Lung microvascular endothelial cell (primary cell): Measurements from ENCODE around the gene HAAO. TPM values are rescaled to one million over a fixed set of nuclear protein-coding genes. Genes with fewer than 3 reads are reported as not detected.
"Not testable (repeated sequence)": the region's sequence is repeated elsewhere in the genome, so short reads cannot be mapped to it uniquely, and the experiment has no call there.

Experiments used
- DNase-seq, 2 donors: peaks; one replicate each; pipeline versions ENCODE4 v3.0.0 to v3.0.0-alpha.2; 2010; ENCODE audit warnings: low read depth in 2 of 2
- total RNA-seq: library from RNA; depleted of rRNA; stranded (reverse); fragments of >200 nt; gene quantifications from 2 replicates; pipeline ENCODE4 v1.2.1, GENCODE V29; 2014

The HAAO gene
- total RNA-seq: not detected in 2 replicates

DNA sequence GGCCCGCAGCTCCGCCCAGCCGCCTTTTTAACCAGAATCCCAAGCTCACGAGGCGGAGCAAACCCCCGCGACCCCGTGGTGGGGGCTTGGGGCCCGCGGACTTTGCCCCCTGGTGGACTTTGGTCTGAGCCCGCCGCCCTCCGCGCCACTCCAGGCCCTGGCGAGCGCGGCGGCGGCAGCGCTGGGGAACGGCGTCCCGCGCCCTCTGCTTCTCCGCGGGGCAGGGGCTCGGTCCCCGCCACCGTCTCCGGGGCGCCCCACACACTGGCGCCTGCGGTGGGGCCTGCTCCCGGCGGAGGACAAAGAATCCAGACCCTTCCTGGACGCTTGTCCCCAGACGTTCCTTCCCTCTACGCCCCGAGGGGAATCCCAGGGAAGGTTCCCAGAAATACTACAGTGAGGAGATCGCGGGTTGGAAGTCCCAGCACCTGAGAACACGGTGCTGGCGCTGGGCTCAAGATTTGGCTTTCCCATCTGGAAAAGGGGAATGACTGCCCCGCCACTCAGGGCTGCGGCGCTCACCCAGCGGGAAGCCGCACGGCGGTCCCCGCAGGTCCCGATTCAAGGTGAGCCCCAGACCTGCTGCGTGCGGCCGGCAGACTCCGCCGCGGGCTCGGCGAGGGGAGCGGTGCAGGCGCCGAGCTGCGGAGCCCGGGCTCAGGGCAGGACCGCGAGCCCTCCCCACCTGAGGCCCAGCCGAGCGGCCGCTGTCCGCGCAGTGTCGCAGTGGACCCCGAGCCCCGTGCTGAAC, at the start of gene HAAO:
HAAO (minus strand) TSS at position 1 of the 751 bp plus-strand sequence. CDS start 47 bp downstream, outside the sequence.
- no peak for DNase-seq

DNA sequence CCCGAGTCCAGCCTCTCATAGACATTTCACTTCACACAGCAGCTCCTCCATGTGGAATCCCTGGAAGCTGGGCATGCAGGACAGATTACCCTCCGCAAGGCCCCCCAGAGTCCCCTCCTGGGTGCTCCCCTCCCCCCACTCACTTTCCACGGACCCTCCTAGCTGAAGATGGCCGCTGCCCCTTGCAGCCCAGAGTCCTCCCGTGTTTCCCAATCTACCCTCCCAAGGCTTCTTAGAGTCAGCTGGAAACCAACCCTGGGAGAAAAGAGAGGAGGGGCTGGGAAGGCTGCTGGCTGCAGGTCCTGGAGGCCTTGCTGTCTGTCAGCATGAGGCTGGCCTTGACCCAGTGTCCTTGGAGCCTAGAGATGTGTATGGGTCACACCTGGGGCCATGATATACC, 49.0 kb upstream of the HAAO start:
- DNase-seq: no peak

- DNase-seq: no peak
Observed at GRCh38 chr2:42840760-42841159, 48.4 kb upstream of the HAAO start.

DNA sequence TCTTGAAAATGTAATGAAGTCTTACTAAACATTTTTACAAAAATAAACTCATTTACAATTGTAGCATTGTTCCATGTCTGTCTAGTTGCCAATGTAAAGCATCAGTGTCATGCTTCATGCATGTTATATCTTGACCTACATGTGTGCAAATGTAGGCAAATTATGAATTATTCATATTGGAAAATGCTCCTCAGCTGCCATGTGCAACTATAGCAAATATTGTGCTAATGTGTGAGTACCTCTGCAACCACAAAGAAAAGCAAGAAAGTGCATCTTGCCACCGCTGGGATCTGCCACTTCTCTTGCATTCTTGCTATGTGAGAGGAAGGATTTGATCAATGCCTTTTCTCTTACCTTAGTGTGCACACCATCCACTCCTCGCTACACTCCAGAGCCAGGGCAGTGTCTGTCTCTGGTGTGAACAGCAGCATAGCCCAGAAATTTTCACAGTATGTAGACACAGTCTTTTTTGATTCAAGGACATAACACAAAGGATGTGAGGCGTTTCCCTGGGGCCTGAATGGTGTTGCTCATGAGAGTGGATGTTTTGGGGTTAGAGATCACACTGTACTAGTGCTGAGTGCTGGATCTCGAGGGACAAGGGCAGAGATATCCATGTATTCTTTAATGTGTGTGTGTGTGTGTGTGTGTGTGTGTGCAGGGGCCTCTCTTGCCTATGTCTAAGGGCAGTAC, 47.6 kb upstream of the HAAO start:
- no peak for DNase-seq

DNA sequence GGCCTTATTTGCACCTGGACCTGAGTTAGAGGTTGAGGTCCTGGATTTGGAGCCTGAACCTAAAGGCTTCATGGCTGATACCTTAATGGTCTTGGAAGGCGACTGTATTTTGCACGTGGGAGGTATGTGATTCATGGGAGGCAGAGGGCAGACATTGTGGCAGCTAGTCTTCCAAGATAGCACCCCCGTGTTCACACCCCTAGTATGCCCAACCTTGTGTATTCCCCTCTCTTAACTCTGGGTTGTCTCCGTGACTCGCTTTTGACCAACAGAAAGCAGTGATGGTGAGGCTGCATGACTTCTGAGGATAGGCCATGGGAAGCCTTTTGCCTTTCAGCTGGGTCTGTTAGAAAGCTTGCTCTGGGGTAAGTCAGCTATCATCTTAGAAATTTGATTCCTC, 45.8 kb upstream of the HAAO start:
- DNase-seq: no peak

DNA sequence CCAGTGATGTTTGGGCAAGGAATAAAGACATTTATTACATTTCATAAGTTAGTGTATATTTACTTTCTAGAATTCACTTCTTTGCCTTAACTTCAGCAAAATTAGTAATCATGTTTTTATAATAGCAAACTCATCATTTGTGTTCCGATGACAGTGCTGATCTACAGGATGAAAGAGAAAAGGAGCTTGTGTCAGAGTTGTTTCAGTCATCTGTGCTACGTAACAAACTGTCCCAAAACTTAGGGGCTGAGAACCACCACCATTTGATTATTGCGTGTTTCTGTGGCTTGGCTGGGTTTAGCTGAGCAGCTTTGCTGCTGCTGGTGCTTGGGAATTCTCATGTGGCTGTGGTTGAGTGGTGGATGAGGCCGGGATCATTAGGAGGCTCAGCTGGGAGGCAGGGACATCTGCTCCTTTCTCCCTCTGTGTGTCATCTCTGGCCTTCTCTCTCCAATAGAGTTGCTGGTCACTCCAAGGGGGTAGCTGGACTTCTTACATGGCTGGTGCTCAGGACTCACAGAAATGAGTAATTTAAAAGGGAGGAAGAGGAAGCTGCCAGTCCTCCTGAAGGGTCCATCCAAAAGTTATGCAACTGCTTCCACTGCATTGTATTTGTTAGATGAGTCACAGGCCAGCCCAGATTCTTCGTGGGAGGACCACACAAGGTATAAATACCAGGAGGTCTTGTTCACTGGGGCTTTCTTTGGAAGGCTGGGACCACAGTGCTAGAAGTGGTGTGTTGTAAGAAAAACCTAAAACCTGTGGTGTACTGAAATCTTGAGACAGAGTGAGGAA, 43.4 kb upstream of the HAAO start:
- DNase-seq: peak; percentile 42 to 92

DNA sequence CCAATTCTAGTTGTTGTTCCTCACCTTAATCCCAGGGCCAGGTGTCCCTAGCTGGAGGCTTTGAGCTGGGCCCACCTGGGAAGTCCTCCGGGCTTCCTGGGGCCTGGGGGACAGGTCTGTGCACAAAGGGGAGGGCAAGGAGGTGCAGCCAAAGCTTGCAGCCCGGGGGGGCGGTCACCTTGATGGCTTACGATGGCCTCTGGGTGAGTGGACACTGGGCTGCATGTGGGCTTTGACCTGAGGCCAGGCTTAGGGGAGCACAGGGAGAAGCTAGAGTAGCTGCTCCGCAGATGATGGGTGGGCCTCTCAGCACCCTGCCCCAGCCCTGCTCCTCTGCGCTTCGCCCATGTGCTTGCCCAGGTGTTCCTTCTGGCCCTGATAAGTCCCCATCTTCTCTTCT, 41.8 kb upstream of the HAAO start:
- DNase-seq: no peak

DNA sequence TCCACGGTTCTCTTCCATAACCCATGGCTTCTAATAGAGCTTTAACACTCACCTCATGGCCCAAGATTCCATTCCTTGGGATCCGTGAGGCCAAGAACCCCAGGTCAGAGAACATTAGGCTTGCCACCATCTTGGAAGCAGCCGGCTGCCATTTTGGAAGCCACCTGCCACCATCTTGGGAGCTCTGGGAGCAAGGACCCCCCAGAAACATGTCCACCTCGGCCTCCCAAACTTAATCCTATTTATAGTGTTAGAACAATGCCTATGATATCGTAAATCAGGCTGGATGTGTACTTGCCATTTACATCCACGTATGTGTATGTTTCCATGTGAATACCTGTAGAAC, 39.9 kb upstream of the HAAO start:
- DNase-seq: no peak

DNA sequence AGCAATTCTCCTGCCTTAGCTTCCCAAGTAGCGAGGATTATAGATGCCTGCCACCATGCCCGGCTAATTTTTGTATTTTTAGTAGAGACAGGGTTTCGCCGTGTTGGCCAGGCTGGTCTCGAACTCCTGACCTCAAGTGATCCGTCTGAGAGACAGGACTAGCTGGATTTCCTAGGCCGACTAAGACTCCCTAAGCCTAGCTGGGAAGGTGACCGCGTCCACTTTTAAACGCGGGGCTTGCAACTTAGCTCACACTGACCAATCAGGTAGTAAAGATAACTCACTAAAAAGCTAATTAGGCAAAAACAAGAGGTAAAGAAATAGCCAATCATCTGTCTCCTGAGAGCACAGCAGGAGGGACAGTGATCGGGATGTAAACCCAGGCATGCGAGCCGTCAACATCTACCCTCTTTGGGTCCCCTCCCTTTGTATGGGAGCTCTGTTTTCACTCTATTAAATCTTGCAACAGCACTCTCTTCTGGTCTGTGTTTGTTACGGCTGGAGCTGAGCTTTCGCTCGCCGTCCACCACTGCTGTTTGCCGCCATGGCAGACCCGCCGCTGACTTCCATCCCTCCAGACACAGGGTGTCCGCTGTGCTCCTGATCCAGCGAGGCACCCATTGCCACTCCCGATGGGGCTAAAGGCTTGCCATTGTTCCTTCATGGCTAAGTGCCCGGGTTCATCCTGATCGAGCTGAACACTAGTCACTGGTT, 39.3 kb upstream of the HAAO start:
- DNase-seq: not testable (repeated sequence)

- no peak for DNase-seq
Observed at GRCh38 chr2:42830922-42831574, 38.7 kb upstream of the HAAO start.

DNA sequence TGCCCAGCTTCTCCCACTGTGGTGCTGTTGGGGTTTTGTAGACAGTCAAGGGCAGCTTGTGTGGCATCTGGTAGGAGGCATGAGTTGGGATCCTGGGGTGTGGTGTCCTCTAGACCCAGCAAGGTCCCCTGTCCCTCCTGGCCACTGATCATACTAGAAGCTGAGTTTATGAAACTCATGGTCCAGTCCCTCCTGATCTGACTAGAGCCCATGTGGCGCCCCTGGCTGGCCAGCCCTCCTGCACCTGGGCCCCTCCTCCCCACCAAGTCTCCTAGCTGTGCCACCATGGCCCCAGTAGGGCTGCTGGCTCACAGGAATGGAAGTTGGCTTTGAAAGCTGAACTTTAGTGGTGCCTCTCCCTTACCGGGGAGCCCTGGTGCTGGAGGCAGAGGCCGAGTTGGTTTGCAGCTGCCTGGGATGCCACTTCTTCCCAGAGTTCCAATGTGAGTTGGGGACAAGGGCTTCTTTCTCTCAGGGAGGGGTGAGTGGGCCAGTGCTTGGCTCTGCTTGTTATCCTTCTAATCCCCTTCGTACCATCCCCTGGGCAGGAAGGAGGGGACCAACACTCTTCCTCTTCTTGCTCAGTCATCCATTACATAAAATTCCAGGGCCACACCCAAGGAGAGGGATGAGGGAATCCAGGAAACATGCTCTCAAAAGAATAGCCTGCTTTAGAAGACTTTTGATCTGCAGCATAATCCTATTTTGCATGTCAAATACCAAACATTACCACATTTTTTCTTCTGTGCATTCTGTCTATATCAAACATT, 37.5 kb upstream of the HAAO start:
- DNase-seq: no peak

DNA sequence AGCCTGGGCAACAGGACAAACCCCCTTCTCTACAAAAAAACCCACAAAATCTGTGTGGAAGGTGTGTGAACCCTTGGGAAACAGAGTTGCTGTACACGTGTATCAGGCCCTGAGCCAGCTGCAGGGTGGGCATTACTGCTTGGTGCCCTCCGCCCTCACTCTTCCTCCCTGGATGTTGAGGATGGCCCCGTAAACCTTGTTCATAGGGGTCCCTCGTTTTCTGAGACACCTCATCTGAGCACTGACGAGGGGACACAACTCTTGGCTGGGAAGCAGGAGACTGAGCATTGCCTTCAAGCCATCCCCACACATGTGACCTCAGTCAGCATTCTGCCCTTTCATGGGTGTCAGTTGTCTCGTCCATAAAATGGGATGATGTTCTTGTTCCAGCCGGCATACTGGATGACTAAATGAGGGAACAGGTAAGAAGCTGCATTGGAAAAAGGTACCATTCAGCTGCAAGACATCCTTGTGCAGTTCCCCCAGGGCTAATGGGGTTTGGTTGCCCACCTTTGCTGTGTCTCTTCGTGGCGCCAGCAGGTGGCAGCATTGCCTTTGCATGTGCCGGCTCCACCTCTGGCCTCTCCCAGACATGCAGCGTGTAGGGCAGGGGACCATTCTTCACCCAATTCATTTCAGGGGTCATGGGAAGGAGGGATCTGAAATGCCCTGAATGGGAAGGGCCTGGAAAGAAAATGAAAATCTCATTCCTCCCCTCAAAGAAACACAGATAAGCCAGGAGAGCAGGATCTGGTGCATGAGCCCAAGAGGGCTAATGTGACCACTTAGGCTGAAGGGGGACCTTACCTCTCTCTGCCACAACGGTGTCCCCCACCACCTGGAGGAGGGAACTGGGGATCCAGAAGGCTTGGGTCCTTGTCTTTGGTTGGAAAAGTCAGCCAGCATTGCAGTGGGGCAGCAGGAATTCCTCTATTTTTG, 36.4 kb upstream of the HAAO start:
- DNase-seq: peak; percentile 78 to 81

DNA sequence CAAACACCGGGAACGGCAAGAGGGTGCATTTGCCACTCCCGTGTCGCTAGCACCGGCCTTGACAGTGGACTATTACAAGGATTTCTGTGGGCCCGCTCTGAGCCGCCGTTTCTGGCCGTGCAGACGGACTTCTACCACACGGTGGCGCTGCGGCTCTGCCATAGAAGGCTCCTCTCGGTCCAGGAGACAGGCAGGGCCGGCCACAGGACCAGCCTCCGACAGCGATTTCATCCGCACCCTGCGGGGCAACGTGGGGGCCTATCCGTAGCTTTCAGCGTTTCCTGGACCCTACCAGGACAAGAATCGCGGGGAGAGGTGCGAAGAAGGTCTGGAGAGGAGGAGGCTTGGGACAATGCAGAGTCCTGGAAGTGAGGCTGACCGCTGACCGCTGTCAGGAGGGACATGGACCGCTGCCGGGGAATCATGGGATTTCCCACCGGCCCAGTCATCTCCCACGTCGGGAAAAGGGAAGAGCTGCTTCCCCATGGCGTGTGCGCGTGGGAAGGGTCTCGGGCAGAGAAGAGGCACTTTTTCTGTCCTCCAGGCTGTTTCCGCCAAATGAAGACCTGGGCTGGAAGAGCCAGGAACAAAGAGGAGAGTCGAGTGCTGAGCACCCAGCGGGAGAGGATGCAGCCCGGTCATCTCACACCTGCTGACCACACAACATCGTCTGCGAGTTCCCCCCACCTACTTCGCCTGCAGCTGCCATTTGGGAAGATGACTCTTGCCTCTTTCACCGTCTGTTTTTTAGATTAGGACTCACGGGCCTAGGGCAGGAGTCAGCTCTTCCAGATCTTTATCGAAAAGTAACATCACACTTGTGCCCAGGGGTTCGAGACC, 35.5 kb upstream of the HAAO start:
- DNase-seq: peak; percentile 84 to 90

DNA sequence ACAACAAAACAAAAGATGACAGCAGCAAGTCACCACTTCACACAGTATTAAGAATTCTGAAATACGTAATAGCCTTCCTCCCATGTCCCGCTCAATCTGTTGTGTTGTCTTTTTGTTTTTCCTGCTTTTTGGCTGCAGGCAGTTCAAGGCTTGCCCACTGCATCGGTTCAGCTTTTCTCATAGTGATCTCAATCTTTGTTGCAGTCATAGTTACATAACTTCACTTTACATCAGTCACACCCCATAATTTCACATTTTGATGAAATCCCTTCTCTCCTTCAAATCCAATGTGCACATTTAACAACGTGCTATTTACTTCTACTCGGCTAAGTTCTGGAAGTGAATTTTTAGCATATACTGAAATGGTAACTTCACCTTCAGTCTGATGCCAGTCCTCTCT, 33.8 kb upstream of the HAAO start:
- DNase-seq: no peak

DNA sequence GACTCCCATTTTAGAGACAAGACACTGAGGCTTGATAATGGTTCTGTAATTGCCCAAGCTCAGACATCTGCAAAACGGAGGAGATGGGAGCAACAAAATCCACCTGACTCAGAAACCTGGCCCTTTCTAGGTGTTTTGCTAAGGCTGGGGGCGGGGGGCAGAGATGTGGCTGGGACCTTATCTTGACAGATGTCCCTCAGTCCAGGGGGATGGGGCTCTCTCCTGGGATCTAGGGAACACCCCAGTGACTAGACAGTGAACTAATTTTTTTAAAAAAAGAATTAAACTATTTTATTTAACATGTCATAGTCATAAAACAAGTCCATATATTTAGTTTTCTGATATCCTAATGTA, 32.0 kb upstream of the HAAO start:
- DNase-seq: no peak

GRCh38 chr2:42823744-42824453, 31.5 kb upstream of the HAAO start:
- DNase-seq: peak in 1 of 2 donors; percentile 9

DNA sequence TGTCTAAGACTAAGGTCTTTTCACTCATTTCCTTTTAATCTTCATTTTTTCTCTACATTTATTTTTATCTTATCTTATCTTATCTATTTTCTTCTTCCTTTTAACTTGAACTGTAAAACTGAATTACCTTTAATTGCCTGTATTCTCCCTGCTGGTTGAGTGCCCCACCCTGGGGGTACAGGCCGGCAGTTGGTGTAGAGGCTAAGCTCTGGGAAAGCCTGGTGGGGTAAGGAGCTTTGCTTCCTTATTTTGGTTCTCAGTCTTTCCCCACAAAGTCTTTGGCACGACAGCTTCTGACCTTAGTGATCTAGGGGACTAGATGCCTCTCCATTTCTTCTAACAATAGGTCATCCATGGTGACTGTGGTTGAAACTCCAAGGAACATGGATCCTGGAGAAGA, 26.8 kb upstream of the HAAO start:
- no peak for DNase-seq

DNA sequence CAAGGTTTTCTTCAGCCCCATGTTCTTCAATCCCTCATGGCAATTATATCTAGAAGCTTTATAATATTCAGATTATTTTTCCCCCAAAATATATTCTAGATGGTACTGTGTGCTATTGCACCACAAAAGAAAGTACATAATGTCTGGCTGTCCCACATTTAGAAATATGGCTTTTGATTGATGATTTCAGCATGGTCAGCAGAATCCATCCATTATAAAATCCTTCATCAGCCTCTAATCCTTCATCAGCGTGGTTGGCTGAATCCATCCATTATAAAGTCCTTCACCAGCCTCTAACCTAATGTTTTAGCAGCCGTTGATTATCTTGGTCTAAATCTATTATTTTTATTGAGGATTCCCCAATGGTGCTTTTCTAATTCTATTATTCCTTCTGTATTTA, 23.3 kb upstream of the HAAO start:
- no peak for DNase-seq
